Smooth muscle cell of the brain vasculature (primary cell): Measurements from ENCODE around the gene NANP.
"Not testable (repeated sequence)": the region's sequence is repeated elsewhere in the genome, so short reads cannot be mapped to it uniquely, and the experiment has no call there.

Experiments
- DNase-seq: peaks from one replicate; pipeline ENCODE4 v3.0.0-alpha.2; 2012; ENCODE audit warnings: low read depth, low spot score

NANP gene

DNA sequence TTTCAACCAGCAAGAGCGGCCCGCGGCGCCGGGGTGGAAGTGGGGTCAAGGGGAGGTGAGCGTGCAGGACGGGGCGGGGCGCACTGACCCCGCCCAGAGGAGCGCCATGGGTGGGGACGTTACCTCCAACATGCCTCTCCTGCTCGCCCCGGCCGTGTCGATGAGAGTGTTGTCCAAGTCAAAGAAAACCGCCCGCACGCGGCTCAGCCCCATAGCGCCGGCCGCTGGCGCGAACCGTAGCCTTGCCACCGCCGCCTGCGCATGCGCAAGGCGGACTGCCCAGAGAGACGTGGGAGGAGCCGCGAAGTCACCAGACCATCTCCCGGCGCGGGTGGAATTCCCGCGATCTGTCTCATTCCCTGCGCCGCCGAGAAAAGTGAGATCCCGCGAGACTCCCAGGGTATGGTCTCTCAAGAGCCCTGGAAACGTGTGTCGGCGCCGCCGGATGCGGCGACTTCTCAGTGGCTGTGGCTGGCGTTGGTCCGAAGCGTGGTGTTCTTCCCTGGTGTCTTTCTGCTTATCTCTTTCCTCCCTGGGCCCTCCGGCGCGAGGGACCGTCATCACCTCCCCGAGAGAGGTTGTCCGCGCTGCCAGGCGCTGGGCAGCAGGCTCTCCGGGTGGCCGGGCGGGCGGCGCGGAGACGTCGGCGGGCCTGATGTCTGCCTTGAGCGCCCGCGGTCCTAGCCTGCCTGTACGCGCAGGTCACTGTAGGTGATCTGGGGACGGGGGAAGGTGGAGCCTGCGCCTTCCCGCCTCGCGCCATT is at the start of gene NANP:
Gene NANP, minus strand, starts transcription at position 279 of the 764 bp plus-strand sequence. Its CDS starts 66 bp downstream, at position 213.
- DNase-seq: peak; percentile 96

DNA sequence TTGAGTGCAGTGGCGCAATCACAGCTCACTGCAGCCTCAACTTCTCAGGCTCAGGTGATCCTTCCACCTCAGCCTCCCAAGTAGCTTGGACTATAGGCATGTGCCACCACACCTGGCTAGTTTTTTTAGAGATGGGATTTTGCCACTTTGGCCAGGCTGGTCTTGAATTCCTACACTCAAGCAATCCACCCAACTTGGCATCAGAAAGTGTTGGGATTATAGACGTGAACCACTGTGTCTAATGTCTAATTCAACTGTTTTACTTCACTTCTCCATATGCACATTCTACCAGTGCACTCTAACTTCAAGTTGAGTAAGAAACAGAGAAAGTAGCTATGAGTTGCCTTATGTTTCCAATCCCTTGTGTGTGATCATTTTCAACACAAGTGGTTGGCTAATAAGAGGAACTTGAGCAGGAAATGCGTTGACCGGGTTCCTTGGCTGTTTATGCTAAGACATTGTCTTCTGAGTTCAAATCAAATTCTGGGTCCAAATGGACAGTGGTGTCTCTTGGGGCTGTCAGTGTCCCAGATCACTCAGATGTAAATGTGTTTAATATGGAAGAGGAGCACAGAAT is 48.9 kb upstream of the NANP start:
- DNase-seq: no peak

DNA sequence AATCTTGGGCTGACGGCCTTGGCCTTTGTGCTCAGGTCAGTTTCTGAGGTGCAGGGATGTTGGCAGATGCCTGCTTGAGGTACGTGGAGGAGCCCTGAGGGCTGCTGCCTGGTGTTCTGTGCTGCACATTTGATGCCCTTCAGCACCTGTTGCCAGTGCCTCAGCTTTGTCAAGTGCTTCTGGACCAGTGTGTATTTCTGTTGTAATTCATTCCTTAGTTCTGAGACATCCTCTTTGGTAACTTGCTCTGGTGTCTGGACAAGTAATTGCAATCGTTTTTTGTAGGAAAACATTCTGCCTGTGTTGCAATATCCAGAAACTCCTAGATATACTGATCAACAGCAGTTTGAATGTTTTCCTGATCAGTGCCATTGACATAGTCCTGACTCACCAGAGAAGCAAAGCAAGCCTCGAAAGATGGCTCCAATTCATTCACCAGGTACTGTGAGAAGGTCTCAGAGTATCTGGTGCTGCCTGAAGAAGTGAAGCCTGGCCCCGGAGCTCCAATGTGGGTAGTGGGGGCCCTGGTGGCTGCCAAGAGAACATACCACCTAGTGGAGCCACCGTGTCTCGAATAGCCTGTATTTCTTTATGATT is 46.1 kb upstream of the NANP start:
- no peak for DNase-seq

DNA sequence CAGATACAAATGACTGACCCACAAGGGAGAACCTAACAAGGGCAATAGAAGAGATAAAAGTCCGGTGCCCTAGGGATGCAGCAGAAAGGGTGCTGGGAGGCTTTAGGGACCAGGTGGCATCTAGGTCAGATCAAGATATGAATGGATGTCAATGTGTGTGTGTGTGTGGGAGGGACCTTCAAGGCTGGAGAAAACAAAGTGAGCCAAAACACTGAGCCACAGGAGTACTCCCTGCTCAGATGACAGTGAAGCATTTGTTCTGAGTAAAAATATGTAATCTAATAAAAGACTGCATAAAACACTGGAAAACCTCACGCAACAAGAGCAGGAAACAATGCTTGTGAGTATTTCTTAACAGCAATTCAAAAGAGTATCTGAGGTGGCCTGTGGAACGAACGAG is 44.6 kb upstream of the NANP start:
- no peak for DNase-seq

- DNase-seq: no peak
These were observed 36.2 kb upstream of the NANP start for GRCh38 chr20:25659999-25660398.

GRCh38 chr20:25654487-25654886 is 30.7 kb upstream of the NANP start:
- DNase-seq: no peak

- DNase-seq: not testable (repeated sequence)
These were observed 29.1 kb upstream of the NANP start for GRCh38 chr20:25652866-25653265.

- no peak for DNase-seq
These were observed 21.0 kb upstream of the NANP start for GRCh38 chr20:25644814-25645213.

DNA sequence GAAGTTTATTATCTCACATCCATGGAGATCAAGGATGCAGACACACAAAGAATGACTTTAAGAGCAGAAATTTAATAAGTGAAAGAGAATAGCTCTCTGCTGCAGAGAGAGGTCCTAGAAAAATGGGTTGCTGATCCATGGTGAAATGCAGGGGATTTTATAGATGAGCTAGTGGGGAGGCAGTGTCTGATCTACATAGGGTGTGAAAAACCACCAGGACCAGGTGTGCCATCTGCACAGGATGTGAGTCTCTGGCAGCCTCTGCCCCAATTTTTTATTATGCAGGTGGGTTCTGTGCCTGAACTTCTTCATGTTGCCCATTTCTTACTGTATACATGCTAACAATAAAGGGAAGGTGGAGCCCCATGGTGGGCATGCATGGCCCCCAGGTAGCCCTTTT is 19.9 kb upstream of the NANP start:
- DNase-seq: no peak

- DNase-seq: no peak
These were observed 13.4 kb upstream of the NANP start for GRCh38 chr20:25637247-25637646.

GRCh38 chr20:25632940-25633790 is 9.4 kb upstream of the NANP start:
- DNase-seq: no peak

GRCh38 chr20:25630615-25631014 is 6.8 kb upstream of the NANP start:
- DNase-seq: not testable (repeated sequence)

DNA sequence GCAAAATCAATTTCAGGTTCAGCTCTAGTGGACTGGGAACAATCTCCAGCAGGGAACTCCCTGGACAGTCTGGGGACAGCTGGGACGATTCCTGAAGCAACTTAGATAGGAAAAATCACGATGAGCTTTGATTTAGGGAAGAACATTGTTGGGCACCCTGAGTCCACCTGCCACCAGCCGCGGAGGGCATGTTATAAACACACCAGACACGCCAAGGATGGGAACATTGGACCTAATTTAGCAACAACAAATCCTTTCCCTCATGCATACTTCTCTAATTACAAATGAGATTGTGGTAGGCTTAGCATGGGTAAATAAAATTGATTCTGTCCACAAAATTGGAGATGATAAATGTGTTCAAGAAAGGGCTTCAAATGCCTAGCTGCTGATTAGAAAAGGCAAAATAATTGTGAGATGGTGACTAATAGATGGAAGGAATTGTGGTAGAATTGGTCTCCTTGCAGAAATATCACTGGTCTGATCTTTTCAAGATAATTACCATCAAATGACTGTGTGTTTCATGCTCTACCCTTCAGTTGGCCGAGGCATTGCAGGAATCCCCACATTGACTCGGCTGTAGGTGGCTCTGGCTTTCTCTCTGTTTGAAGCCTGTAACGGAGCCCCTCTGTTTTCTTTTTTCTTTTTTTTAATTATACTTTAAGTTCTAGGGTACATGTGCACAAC is 6.1 kb upstream of the NANP start:
- no peak for DNase-seq

GRCh38 chr20:25626779-25627178 is 3.0 kb upstream of the NANP start:
- DNase-seq: no peak

DNA sequence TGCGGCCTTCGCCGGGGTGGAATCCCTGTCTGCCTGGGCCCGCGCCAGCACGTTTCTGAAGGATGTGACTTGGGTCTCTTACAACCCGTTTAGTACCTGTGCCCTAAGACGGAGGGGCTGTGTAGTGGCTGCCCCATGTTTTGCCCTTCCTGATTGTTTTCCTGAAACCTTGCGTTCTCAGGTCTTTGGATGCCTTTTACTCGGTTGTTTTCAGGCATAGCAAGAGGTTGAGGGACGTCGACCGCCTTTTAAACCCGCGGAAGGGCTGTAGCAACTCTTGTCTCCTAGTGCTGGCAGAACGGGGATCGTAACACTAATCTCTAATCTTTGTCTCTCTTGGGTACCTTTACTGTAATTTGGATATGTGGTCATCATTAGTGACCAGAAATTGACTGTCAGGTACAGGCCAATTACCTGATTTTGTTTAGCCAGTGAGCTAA is 706 bp upstream of the NANP start:
- DNase-seq: no peak

GRCh38 chr20:25623225-25623735 is 534 bp downstream of the NANP start:
- peak; percentile 1 for DNase-seq

DNA sequence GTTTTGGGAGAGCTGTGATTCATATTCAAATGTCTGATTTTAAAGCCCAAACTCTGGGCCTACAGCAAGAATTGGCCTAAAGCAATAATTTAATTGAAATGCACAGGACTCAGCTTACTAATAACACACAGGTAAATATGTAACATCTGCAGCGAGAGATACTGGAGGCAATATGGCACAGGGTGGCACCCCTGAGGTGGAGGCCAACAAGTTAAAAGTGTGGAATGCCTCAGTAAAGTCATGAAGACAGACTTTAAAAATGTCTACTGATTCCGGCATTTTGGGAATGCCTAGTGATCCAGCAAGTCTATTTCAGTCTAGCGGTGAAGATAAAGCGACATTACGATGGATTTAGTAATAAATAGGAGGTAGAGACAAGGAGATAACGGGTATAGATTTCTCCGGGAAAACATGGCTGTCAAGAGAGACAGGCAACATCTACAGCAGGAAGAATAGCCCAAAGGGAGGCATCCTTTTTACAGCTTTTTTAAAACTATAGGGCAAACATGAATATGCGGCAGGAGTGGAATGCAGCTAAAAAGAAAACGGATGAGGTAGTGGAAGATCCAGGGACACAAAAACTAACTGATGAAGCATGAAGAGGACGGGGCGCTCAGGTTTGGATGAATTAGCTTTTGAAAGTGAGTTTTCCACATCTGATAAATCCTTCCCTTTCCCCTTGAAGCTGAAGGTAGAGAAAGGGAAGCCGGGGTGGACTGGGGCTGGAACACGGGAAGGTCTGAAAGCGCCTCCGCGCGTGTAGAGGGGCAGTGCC is 1.2 kb downstream of the NANP start:
- DNase-seq: no peak

DNA sequence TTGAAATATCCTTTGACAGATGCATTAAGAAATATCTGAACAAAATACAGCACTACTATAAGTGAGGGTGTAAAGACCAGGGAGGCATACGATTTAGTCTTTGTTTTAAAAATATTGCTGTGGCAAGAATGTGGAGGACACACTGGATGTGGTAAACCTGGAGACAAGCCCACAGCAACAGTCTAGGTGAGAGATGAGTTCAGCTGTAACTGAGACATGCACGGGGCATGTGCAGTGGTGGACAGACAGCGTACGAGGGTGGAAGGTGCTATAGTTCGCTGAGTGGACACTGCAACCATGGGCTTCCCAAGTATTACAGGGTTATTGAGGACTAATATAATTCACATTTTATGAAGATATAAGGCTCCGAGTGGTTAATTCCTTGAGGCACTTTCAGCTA is 1.8 kb downstream of the NANP start:
- DNase-seq: no peak

DNA sequence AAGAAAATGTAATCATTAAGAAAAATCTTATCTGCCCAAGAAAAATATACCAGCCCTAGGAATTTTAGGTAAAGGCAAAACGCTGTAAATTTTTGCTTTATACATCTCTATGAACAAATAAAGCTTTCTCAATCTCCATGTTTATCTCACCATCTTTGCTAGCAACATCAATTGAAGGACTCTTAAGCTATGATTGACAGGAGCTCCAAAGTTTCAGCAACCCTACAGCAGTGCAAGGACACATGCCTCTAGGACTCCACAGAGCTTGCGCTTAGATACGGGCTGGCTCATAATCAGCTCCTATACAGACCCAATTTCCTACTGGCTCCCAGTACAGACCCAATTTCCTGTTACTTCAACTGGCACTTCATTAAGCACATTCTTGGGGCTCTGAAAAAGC is 4.3 kb downstream of the NANP start:
- no peak for DNase-seq

- no peak for DNase-seq
These were observed 15.0 kb downstream of the NANP start for GRCh38 chr20:25608774-25609173.
